GM19099 (cell line): ENCODE data around the gene APPL2.

ENCODE experiments used
- POLR2A ChIP-seq: IDR thresholded peaks from 3 replicates; pipeline ENCODE4 v1.6.1; 2011; ENCODE audit warnings: low read depth; ENCODE audit not compliant: insufficient read length; ENCODE audit errors: extremely low read depth

The APPL2 gene

GRCh38 chr12:105138248-105138647 is 97.7 kb downstream of the APPL2 start:
- no peak for TF ChIP-seq POLR2A
